GOT3 (cell line): Measurements from ENCODE around the gene SRGAP1.

ENCODE experiments used
- DNase-seq: peaks from one replicate; lab custom pipeline; 2025; ENCODE audit warnings: mixed read lengths; lab: John Stamatoyannopoulos, UW

The SRGAP1 gene

DNA sequence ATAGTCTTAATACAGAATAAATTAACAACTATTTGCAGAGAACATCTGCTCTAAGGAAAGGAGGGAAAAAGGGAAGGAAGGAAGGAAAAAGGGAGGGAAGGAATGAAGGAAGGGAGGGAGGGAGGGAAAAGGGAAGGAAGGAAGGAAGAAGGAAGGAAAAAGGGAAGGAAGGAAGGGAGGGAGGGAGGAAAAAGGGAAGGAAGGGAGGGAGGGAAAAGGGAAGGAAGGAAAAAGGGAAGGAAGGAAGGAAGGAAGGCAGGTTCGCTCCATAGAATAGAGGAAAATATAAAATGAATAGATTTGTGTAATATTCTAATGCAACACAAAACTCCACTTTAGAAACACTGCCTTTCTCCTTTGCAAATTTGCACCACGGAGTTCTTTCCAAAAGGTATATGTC, 361.0 kb downstream of the SRGAP1 start:
- DNase-seq = no peak

DNA sequence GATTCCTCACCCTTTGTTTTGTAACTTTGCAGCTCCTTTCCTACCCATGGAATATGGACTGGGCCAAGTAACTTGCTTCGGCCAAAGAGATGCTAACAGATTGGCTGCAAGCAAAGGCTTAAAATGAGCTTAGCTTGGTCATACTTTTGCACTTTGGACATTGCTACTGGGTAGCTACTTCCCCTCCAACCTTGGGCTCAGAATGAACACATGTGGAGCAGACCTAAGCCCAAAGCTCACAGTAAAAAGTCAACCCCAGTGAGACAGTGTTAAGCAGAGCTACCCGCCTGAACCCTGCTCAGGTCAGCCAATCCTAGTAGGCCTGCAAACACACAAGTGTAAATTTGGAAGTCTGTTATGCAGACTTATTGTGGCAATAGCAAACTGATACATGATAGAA, 363.0 kb downstream of the SRGAP1 start:
- DNase-seq = no peak
